Measurements from ENCODE around the gene PLXNA3. TPM values are rescaled to one million over a fixed set of nuclear protein-coding genes. Genes with fewer than 3 reads are reported as not detected.
"Not testable (repeated sequence)": the region's sequence is repeated elsewhere in the genome, so short reads cannot be mapped to it uniquely, and the experiment has no call there.

PLXNA3 gene
- total RNA-seq, 1 experiment from 2014 or later: 36.3 TPM

- H3K4me1 Mint-ChIP-seq: 0 out of 4 replicates have a peak, but pooled peaks cover 0 to 3% of the 10 kb centered on the region in 2 experiments
- H3K23me2 ChIP-seq (ENCODE audit: insufficient read length, low read depth, low read length, poor library complexity, severe bottlenecking): no peaks in the 10 kb centered on the region
- no peaks in the 10 kb centered on the region for H3K4me1 ChIP-seq (ENCODE audit: insufficient read depth, low read length)
- H3T11ph ChIP-seq (ENCODE audit: low read length): no peak overlapping the region
- H3K27me3 Mint-ChIP-seq (ENCODE audit: low read depth): peaks cover 7% of the 10 kb centered on the region; the same call in 1 of the 2 replicates
- no peak overlapping the region for H3K4me3 Mint-ChIP-seq
- H3K36me3 Mint-ChIP-seq (ENCODE audit: insufficient read depth in 1 of 3, low read depth in 3 of 3): no peaks in the 10 kb centered on the region; a peak in 1 of 7 replicates
- H3K14ac ChIP-seq (ENCODE audit: insufficient read depth, low read length): no peak overlapping the region
- no peak overlapping the region for H3K9ac ChIP-seq (ENCODE audit: extremely low read depth, insufficient read length, low read length)
- H3K18ac ChIP-seq (ENCODE audit: insufficient read length, low read depth, low read length): no peak overlapping the region
- no peak overlapping the region for H3K4me2 ChIP-seq (ENCODE audit: insufficient read depth, insufficient read length, low read length)
- no peak for DNase-seq
- no peak overlapping the region for H3K56ac ChIP-seq (ENCODE audit: insufficient read length, low read depth, low read length)
- no peak for TF ChIP-seq CTCF (conservative IDR thresholded peaks at IDR 0.05)
- no peak overlapping the region for H2BK20ac ChIP-seq (ENCODE audit: low read depth, low read length, poor library complexity, severe bottlenecking)
- no peak overlapping the region for H3K27ac Mint-ChIP-seq
- WGBS (ENCODE audit: extremely low coverage, insufficient read length, low lambda C conversion rate): no CpG with 5 or more reads among the region's 6 CpGs
- no peak overlapping the region for H2BK5ac ChIP-seq (ENCODE audit: insufficient read length, low read length)
- peaks cover 6% of the 10 kb centered on the region for H3K9me3 ChIP-seq (ENCODE audit: control insufficient read depth, low read depth, low read length)
- H2AK5ac ChIP-seq (ENCODE audit: insufficient read length, low read length): no peak overlapping the region
- H3K27ac ChIP-seq (ENCODE audit: insufficient read length, low read depth, low read length): no peak overlapping the region
- no peaks in the 10 kb centered on the region for H3K27me3 ChIP-seq (ENCODE audit: insufficient read depth, low read length)
- peaks cover 55 to 65% of the 10 kb centered on the region in 2 experiments for H3K9me3 Mint-ChIP-seq
- no peak overlapping the region for H4K8ac ChIP-seq (replicated peaks; ENCODE audit: insufficient read length, low read depth, low read length)
- no peak overlapping the region for H2AFZ ChIP-seq (ENCODE audit: low read length)
- H2BK120ac ChIP-seq (ENCODE audit: low read depth, low read length, poor library complexity, severe bottlenecking): no peak overlapping the region
- H2BK12ac ChIP-seq (ENCODE audit: insufficient read length, low read depth, low read length): no peak overlapping the region
- H3K79me2 ChIP-seq (ENCODE audit: insufficient read depth, low read length): no peaks in the 10 kb centered on the region
- no peak overlapping the region for H3K23ac ChIP-seq (ENCODE audit: insufficient read length, low read depth, low read length)
- no peak overlapping the region for H4K91ac ChIP-seq (ENCODE audit: insufficient read length, low read depth, low read length)
- H3K4ac ChIP-seq (ENCODE audit: low read depth, low read length): no peak overlapping the region
- no peak overlapping the region for H2BK15ac ChIP-seq (ENCODE audit: low read depth, low read length)
- H4K20me1 ChIP-seq (ENCODE audit: control insufficient read depth, insufficient read depth, insufficient read length): no peaks in the 10 kb centered on the region
- no peaks in the 10 kb centered on the region for H3K79me1 ChIP-seq (ENCODE audit: insufficient read depth, low read depth, low read length, poor library complexity, severe bottlenecking)
- H4K5ac ChIP-seq (ENCODE audit: insufficient read length, low read depth, low read length): no peak overlapping the region
Measured at GRCh38 chrX:154495472-154495922, 37.4 kb downstream of the PLXNA3 start.

- not testable (repeated sequence) for H3K9me3 ChIP-seq (ENCODE audit: control insufficient read depth, low read depth, low read length); H3K79me1 ChIP-seq (ENCODE audit: insufficient read depth, low read depth, low read length, poor library complexity, severe bottlenecking); H3K18ac ChIP-seq (ENCODE audit: insufficient read length, low read depth, low read length); H3K27ac ChIP-seq (ENCODE audit: insufficient read length, low read depth, low read length); H3K27me3 ChIP-seq (ENCODE audit: insufficient read depth, low read length); H3K9ac ChIP-seq (ENCODE audit: extremely low read depth, insufficient read length, low read length); H2AFZ ChIP-seq (ENCODE audit: low read length); DNase-seq; H4K5ac ChIP-seq (ENCODE audit: insufficient read length, low read depth, low read length); H2AK5ac ChIP-seq (ENCODE audit: insufficient read length, low read length); H3K27me3 Mint-ChIP-seq (ENCODE audit: low read depth); H4K91ac ChIP-seq (ENCODE audit: insufficient read length, low read depth, low read length); H3K4me3 Mint-ChIP-seq; H3K4me1 ChIP-seq (ENCODE audit: insufficient read depth, low read length); H4K20me1 ChIP-seq (ENCODE audit: control insufficient read depth, insufficient read depth, insufficient read length); H3K27ac Mint-ChIP-seq; H3K4me2 ChIP-seq (ENCODE audit: insufficient read depth, insufficient read length, low read length); H2BK12ac ChIP-seq (ENCODE audit: insufficient read length, low read depth, low read length); H2BK20ac ChIP-seq (ENCODE audit: low read depth, low read length, poor library complexity, severe bottlenecking); H3K36me3 Mint-ChIP-seq (ENCODE audit: insufficient read depth in 1 of 3, low read depth in 3 of 3); H2BK15ac ChIP-seq (ENCODE audit: low read depth, low read length); H3K56ac ChIP-seq (ENCODE audit: insufficient read length, low read depth, low read length); H3K4ac ChIP-seq (ENCODE audit: low read depth, low read length); H3K23me2 ChIP-seq (ENCODE audit: insufficient read length, low read depth, low read length, poor library complexity, severe bottlenecking); H3K4me1 Mint-ChIP-seq; H2BK5ac ChIP-seq (ENCODE audit: insufficient read length, low read length); H3K79me2 ChIP-seq (ENCODE audit: insufficient read depth, low read length); H4K8ac ChIP-seq (replicated peaks; ENCODE audit: insufficient read length, low read depth, low read length); H3K14ac ChIP-seq (ENCODE audit: insufficient read depth, low read length); H3T11ph ChIP-seq (ENCODE audit: low read length); H2BK120ac ChIP-seq (ENCODE audit: low read depth, low read length, poor library complexity, severe bottlenecking); H3K23ac ChIP-seq (ENCODE audit: insufficient read length, low read depth, low read length)
- H3K9me3 Mint-ChIP-seq: peaks cover 51 to 61% of the 10 kb centered on the region in 2 experiments
- WGBS (ENCODE audit: extremely low coverage, insufficient read length, low lambda C conversion rate): no CpG with 5 or more reads among the region's 4 CpGs
Measured at GRCh38 chrX:154496591-154497137, 38.6 kb downstream of the PLXNA3 start.
